ENCODE measurements around the gene TSFM.

The TSFM gene

DNA sequence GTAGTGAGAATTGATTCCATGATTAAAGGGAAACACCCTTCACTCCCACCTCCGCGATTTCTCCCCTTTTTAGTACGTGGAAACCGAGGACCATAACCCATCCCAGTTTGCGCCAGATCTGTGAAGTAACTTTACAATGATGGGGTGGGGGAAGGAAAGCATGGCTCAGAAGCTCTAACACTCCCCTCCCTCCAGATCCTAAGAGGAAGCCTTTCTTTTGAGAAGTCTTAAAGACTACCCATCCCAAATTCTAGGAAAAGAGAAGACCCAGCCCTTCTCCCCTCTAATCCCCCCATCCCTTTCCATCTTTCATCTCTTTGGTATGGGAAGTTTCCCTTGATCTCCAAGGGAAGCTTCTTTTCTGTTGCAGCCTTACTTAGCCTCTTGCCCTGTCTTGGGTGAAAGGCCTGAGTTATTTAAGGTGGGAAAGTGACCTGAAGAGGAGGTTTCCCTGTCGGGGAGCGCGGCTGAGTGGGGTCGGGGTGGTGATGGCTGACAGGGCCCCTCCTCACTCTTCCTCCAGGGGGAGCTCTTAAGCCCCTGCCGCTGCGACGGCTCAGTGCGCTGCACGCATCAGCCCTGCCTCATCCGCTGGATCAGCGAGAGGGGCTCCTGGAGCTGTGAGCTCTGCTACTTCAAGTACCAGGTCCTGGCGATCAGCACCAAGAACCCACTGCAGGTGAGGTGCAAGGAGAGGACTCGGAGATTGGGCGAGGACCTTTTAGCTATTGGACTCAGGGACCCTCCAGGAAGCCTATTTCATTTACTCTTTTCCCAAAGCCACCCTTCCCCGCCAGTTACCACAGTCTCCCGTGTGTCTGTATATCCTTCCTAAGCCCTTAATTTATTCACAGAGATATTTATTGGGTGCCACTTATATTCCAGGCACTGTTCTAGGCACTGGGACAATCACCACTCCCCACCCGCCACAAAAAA, 25.9 kb upstream of the TSFM start:
- DNase-seq (ENCODE audit: low spot score), result no peak
- H3K18ac ChIP-seq (ENCODE audit: low read length), result no peak overlapping the region
- no peaks in the 10 kb centered on the region for H3K9me3 ChIP-seq (replicated peaks in 1 of 2; ENCODE audit: control insufficient read depth in 2 of 2, insufficient read depth in 1 of 2, low read depth in 1 of 2, low read length in 2 of 2)
- no peak overlapping the region for H3K27ac ChIP-seq (replicated peaks; ENCODE audit: low read length)
- H3K4me3 ChIP-seq (ENCODE audit: low read length in 2 of 2), result peak overlapping the region in 1 of 2 donors; percentile 58
- peaks cover 10 to 42% of the 10 kb centered on the region in 2 donors for H3K36me3 ChIP-seq (replicated peaks in 1 of 2; ENCODE audit: control insufficient read depth in 2 of 2, insufficient read depth in 2 of 2, low read length in 2 of 2)
- peaks cover 20 to 29% of the 10 kb centered on the region in 2 donors for H3K4me1 ChIP-seq (ENCODE audit: control insufficient read depth in 2 of 2, insufficient read depth in 1 of 2, low read depth in 1 of 2, low read length in 2 of 2)
- H3K79me1 ChIP-seq (ENCODE audit: low read depth, low read length), result peaks cover 7% of the 10 kb centered on the region
- no peak overlapping the region for H3K4ac ChIP-seq (ENCODE audit: low read length)
- no peak overlapping the region for H2BK120ac ChIP-seq (ENCODE audit: low read depth, low read length)
- H3K4me2 ChIP-seq (ENCODE audit: insufficient read depth, low read length, poor library complexity, severe bottlenecking), result peak overlapping the region; percentile 12
- no CpG with 5 or more reads among the region's 22 CpGs for WGBS, 2 donors (ENCODE audit: extremely low coverage in 2 of 2, insufficient read length in 2 of 2, insufficient replicate concordance in 1 of 2)
- no peak overlapping the region for H3K9ac ChIP-seq (ENCODE audit: low read depth, low read length, poor library complexity)
- H3K14ac ChIP-seq (ENCODE audit: low read length), result no peak overlapping the region
- H2BK5ac ChIP-seq (ENCODE audit: low read length), result no peak overlapping the region
- H3K27me3 ChIP-seq (ENCODE audit: control insufficient read depth in 3 of 3, insufficient read depth in 3 of 3, low read depth in 1 of 3, low read length in 3 of 3), result peaks cover 0 to 13% (median 3%) of the 10 kb centered on the region in 3 experiments
- no peak overlapping the region for H4K91ac ChIP-seq (ENCODE audit: low read depth, low read length, poor library complexity)
- H2BK12ac ChIP-seq (ENCODE audit: low read length), result no peak overlapping the region
- no peak overlapping the region for H4K8ac ChIP-seq (ENCODE audit: low read depth, low read length)
- no peak overlapping the region for H2AK5ac ChIP-seq (ENCODE audit: low read depth, low read length)
- H2AFZ ChIP-seq (ENCODE audit: low read length), result no peak overlapping the region
- no peak overlapping the region for H3K23ac ChIP-seq (ENCODE audit: low read depth, low read length, poor library complexity)
- no peak overlapping the region for H2BK15ac ChIP-seq (ENCODE audit: low read length)

DNA sequence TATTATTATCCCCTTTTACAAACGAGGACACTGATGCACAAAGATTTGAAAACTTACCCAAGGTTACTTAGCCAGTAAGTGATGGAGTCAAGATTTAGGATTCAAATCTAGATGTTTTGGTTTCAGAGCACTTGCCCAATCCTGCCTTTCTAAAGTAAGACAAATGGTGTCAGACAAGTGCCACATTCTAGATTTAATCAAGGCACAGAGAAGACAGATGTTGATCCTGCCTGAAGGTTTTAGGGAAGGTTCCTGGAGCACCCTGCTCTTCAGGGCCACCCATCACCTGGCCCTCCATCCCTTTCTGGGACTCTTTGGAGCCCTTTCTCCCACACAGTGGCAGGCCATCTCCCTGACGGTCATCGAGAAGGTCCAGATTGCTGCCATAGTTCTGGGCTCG, 24.8 kb upstream of the TSFM start:
- Histone ChIP-seq H3K27ac (replicated peaks; ENCODE audit: low read length) (no peak overlapping the region), H2AFZ (ENCODE audit: low read length) (no peak overlapping the region), H3K23ac (ENCODE audit: low read depth, low read length, poor library complexity) (no peak overlapping the region), H3K79me1 (ENCODE audit: low read depth, low read length) (peaks cover 3% of the 10 kb centered on the region), H3K27me3 (ENCODE audit: control insufficient read depth in 3 of 3, insufficient read depth in 3 of 3, low read depth in 1 of 3, low read length in 3 of 3) (peaks cover 0 to 13% (median 3%) of the 10 kb centered on the region in 3 experiments), H2AK5ac (ENCODE audit: low read depth, low read length) (no peak overlapping the region), H2BK12ac (ENCODE audit: low read length) (no peak overlapping the region), H3K36me3 (replicated peaks in 1 of 2; ENCODE audit: control insufficient read depth in 2 of 2, insufficient read depth in 2 of 2, low read length in 2 of 2) (peaks cover 10 to 50% of the 10 kb centered on the region in 2 donors), H2BK15ac (ENCODE audit: low read length) (no peak overlapping the region), H3K18ac (ENCODE audit: low read length) (no peak overlapping the region), H3K14ac (ENCODE audit: low read length) (no peak overlapping the region), H4K8ac (ENCODE audit: low read depth, low read length) (no peak overlapping the region), H3K9me3 (replicated peaks in 1 of 2; ENCODE audit: control insufficient read depth in 2 of 2, insufficient read depth in 1 of 2, low read depth in 1 of 2, low read length in 2 of 2) (no peaks in the 10 kb centered on the region), H3K4me2 (ENCODE audit: insufficient read depth, low read length, poor library complexity, severe bottlenecking) (no peak overlapping the region), H4K91ac (ENCODE audit: low read depth, low read length, poor library complexity) (no peak overlapping the region), H3K4me3 (ENCODE audit: low read length in 2 of 2) (no peak overlapping the region), H2BK120ac (ENCODE audit: low read depth, low read length) (no peak overlapping the region), H3K4me1 (ENCODE audit: control insufficient read depth in 2 of 2, insufficient read depth in 1 of 2, low read depth in 1 of 2, low read length in 2 of 2) (peaks cover 18 to 26% of the 10 kb centered on the region in 2 donors), H3K4ac (ENCODE audit: low read length) (no peak overlapping the region), H2BK5ac (ENCODE audit: low read length) (no peak overlapping the region), H3K9ac (ENCODE audit: low read depth, low read length, poor library complexity) (no peak overlapping the region)
- DNase-seq (ENCODE audit: low spot score), result no peak
- no CpG with 5 or more reads among the region's 4 CpGs for WGBS, 2 donors (ENCODE audit: extremely low coverage in 2 of 2, insufficient read length in 2 of 2, insufficient replicate concordance in 1 of 2)

DNA sequence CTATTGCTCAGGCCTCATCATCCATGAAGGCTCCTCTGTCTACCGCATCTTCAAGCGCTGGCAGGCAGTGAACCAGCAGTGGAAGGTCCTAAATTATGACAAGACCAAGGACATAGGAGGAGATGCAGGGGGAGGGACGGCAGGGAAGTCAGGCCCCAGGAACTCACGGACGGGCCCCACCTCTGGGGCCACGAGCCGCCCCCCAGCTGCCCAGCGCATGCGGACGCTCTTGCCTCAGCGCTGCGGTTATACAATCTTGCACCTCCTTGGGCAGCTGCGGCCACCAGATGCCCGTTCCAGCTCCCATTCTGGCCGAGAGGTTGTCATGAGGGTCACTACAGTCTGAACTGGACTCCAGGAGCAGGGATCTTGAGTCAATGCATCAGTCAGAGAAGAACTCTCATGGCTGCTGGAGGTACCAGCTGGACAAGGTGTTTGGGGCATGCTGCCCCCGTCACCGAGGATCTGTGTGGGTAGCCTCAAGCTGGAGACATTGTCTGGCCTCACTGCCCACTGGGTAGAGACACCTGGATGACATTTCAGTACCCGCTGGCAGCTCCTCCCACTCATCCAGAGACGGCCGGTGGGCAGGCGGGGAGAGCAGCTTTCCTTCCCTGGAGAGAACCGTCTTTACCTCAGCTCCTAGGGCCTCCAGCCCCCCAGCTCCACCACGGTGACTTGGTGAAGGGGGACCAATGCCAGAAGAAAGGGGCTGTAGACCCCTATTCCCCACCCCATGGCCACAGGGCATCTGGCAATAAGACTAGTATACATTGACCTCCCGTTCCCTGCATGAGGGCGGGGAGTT, 23.8 kb upstream of the TSFM start:
- no CpG with 5 or more reads among the region's 25 CpGs for WGBS, 2 donors (ENCODE audit: extremely low coverage in 2 of 2, insufficient read length in 2 of 2, insufficient replicate concordance in 1 of 2)
- H3K27me3 ChIP-seq (ENCODE audit: control insufficient read depth in 3 of 3, insufficient read depth in 3 of 3, low read depth in 1 of 3, low read length in 3 of 3), result peaks cover 0 to 21% (median 3%) of the 10 kb centered on the region in 3 experiments
- no peak overlapping the region for H2BK120ac ChIP-seq (ENCODE audit: low read depth, low read length)
- no peak overlapping the region for H3K14ac ChIP-seq (ENCODE audit: low read length)
- H2AK5ac ChIP-seq (ENCODE audit: low read depth, low read length), result no peak overlapping the region
- no peak for DNase-seq (ENCODE audit: low spot score)
- no peak overlapping the region for H2AFZ ChIP-seq (ENCODE audit: low read length)
- H4K91ac ChIP-seq (ENCODE audit: low read depth, low read length, poor library complexity), result no peak overlapping the region
- H2BK15ac ChIP-seq (ENCODE audit: low read length), result no peak overlapping the region
- no peak overlapping the region for H2BK12ac ChIP-seq (ENCODE audit: low read length)
- no peak overlapping the region for H3K23ac ChIP-seq (ENCODE audit: low read depth, low read length, poor library complexity)
- H2BK5ac ChIP-seq (ENCODE audit: low read length), result no peak overlapping the region
- no peak overlapping the region for H3K4ac ChIP-seq (ENCODE audit: low read length)
- no peak overlapping the region for H3K4me3 ChIP-seq (ENCODE audit: low read length in 2 of 2)
- H3K27ac ChIP-seq (replicated peaks; ENCODE audit: low read length), result no peak overlapping the region
- H3K9ac ChIP-seq (ENCODE audit: low read depth, low read length, poor library complexity), result no peak overlapping the region
- peaks cover 3% of the 10 kb centered on the region for H3K79me1 ChIP-seq (ENCODE audit: low read depth, low read length)
- peaks cover 10 to 60% of the 10 kb centered on the region in 2 donors for H3K36me3 ChIP-seq (replicated peaks in 1 of 2; ENCODE audit: control insufficient read depth in 2 of 2, insufficient read depth in 2 of 2, low read length in 2 of 2)
- H4K8ac ChIP-seq (ENCODE audit: low read depth, low read length), result no peak overlapping the region
- H3K4me2 ChIP-seq (ENCODE audit: insufficient read depth, low read length, poor library complexity, severe bottlenecking), result no peak overlapping the region
- no peaks in the 10 kb centered on the region for H3K9me3 ChIP-seq (replicated peaks in 1 of 2; ENCODE audit: control insufficient read depth in 2 of 2, insufficient read depth in 1 of 2, low read depth in 1 of 2, low read length in 2 of 2)
- peaks cover 13 to 16% of the 10 kb centered on the region in 2 donors for H3K4me1 ChIP-seq (ENCODE audit: control insufficient read depth in 2 of 2, insufficient read depth in 1 of 2, low read depth in 1 of 2, low read length in 2 of 2)
- no peak overlapping the region for H3K18ac ChIP-seq (ENCODE audit: low read length)

Data from neuronal stem cell (in vitro differentiated cells).